ENCODE results near the gene SORBS1. TPM values are rescaled to one million over a fixed set of nuclear protein-coding genes. Genes with fewer than 3 reads are reported as not detected.
A peak's percentile ranks its signal among the peaks of the same experiment; 100 is the strongest.

SORBS1 gene
- total RNA-seq, 2 donors from 2014 or later, result 56.8 to 79.1 TPM

- ATAC-seq, result no peak
- H3K27ac ChIP-seq, result no peak overlapping the region
- DNase-seq, result no peak
- H3K4me3 ChIP-seq, result no peak overlapping the region
- no peaks in the 10 kb centered on the region for H3K27me3 ChIP-seq
- peaks cover 6% of the 10 kb centered on the region for H3K4me1 ChIP-seq
- 94 to 95% methylated on average over 3 of the region's 3 CpGs for WGBS, 2 donors
- no peaks in the 10 kb centered on the region for H3K36me3 ChIP-seq (replicated peaks in 1 of 2; ENCODE audit: insufficient read depth in 1 of 2, low read depth in 2 of 2)
- TF ChIP-seq CTCF (IDR thresholded peaks at IDR 0.05) (no peak), POLR2A (IDR thresholded peaks at IDR 0.05) (no peak)
- no peaks in the 10 kb centered on the region for H3K9me3 ChIP-seq
- intact Hi-C loops (cut with DNase I), result no loop called here
Measured at GRCh38 chr10:95454356-95454755, 106.8 kb downstream of the SORBS1 start.

GRCh38 chr10:95451568-95452524 lies 109.3 kb downstream of the SORBS1 start:
- ATAC-seq (no peak), DNase-seq (no peak)
- 58 to 69% methylated on average over 4 of the region's 4 CpGs for WGBS, 2 donors
- Histone ChIP-seq H3K27me3 (no peaks in the 10 kb centered on the region), H3K36me3 (replicated peaks in 1 of 2; ENCODE audit: insufficient read depth in 1 of 2, low read depth in 2 of 2) (no peaks in the 10 kb centered on the region), H3K27ac (no peak overlapping the region), H3K4me3 (no peak overlapping the region), H3K9me3 (no peaks in the 10 kb centered on the region), H3K4me1 (peaks cover 8% of the 10 kb centered on the region)
- intact Hi-C loops (cut with DNase I), result no loop called here
- TF ChIP-seq CTCF (IDR thresholded peaks at IDR 0.05), result no peak

GRCh38 chr10:95451150-95451549 lies 110.0 kb downstream of the SORBS1 start:
- Histone ChIP-seq H3K9me3 (no peaks in the 10 kb centered on the region), H3K4me3 (no peak overlapping the region), H3K27me3 (no peaks in the 10 kb centered on the region), H3K27ac (no peak overlapping the region), H3K36me3 (replicated peaks in 1 of 2; ENCODE audit: insufficient read depth in 1 of 2, low read depth in 2 of 2) (no peaks in the 10 kb centered on the region), H3K4me1 (peaks cover 12% of the 10 kb centered on the region)
- intact Hi-C loops (cut with DNase I), result no loop called here
- no peak for ATAC-seq
- no peak for TF ChIP-seq CTCF (IDR thresholded peaks at IDR 0.05)
- no peak for TF ChIP-seq POLR2A (IDR thresholded peaks at IDR 0.05)
- WGBS, 2 donors, result 74 to 88% methylated on average over 5 of the region's 5 CpGs
- DNase-seq, result no peak

- Histone ChIP-seq H3K4me1 (peaks cover 21% of the 10 kb centered on the region), H3K4me3 (no peak overlapping the region), H3K27me3 (no peaks in the 10 kb centered on the region), H3K27ac (no peak overlapping the region), H3K36me3 (replicated peaks in 1 of 2; ENCODE audit: insufficient read depth in 1 of 2, low read depth in 2 of 2) (no peaks in the 10 kb centered on the region), H3K9me3 (no peaks in the 10 kb centered on the region)
- WGBS, 2 donors, result 91% methylated on average over 4 of the region's 4 CpGs
- TF ChIP-seq POLR2A (IDR thresholded peaks at IDR 0.05), result no peak
- no peak for TF ChIP-seq CTCF (IDR thresholded peaks at IDR 0.05)
- no peak for DNase-seq
- no peak for ATAC-seq
- intact Hi-C loops (cut with DNase I), result no loop called here
Measured at GRCh38 chr10:95450188-95450587, 111.0 kb downstream of the SORBS1 start.

- Histone ChIP-seq H3K27me3 (no peaks in the 10 kb centered on the region), H3K36me3 (replicated peaks in 1 of 2; ENCODE audit: insufficient read depth in 1 of 2, low read depth in 2 of 2) (no peaks in the 10 kb centered on the region), H3K9me3 (no peaks in the 10 kb centered on the region), H3K4me3 (no peak overlapping the region), H3K27ac (peak overlapping the region in 1 of 4 donors; percentile 1), H3K4me1 (peaks cover 26% of the 10 kb centered on the region)
- ATAC-seq, result no peak
- peak in 1 of 4 donors; percentile 35 for DNase-seq
- WGBS, 2 donors, result 43 to 47% methylated on average over 6 of the region's 6 CpGs
- TF ChIP-seq POLR2A (IDR thresholded peaks at IDR 0.05) (no peak), CTCF (IDR thresholded peaks at IDR 0.05) (no peak)
- intact Hi-C loops (cut with DNase I), result no loop called here
Measured at GRCh38 chr10:95447685-95448084, 113.5 kb downstream of the SORBS1 start.

Data from body of pancreas (tissue), 4 donors.